Measurements from ENCODE around the gene TRMT2A. TPM values are rescaled to one million over a fixed set of nuclear protein-coding genes. Genes with fewer than 3 reads are reported as not detected.

The TRMT2A gene
- total RNA-seq, 1 donor from 2014 or later = 67.1 TPM

GRCh38 chr22:20148414-20148813 is 31.4 kb upstream of the TRMT2A start:
- DNase-seq (ENCODE audit: low spot score) = no peak

GRCh38 chr22:20147237-20147988 is 30.4 kb upstream of the TRMT2A start:
- no peak for DNase-seq (ENCODE audit: low spot score)

DNA sequence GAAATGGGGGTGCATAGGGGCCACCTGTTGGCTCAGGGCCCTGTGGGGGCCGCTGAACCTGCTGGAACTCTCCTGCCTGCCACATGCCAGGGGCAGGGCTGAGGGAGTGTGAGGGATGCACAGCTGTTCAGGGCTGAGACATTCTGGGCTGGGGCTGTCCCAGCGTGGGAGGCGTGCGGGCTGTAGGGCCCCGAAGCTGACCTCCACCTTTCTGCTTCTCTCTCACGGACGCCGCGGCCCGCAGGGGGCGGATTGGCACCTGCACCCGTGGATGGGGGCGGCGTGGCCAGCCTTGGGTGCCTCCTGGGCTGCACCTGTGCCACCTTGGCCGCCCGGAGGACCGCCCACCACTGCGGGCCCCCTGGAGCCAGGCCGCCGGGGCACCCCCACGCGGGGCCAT is 29.8 kb upstream of the TRMT2A start:
- DNase-seq (ENCODE audit: low spot score) = no peak

DNA sequence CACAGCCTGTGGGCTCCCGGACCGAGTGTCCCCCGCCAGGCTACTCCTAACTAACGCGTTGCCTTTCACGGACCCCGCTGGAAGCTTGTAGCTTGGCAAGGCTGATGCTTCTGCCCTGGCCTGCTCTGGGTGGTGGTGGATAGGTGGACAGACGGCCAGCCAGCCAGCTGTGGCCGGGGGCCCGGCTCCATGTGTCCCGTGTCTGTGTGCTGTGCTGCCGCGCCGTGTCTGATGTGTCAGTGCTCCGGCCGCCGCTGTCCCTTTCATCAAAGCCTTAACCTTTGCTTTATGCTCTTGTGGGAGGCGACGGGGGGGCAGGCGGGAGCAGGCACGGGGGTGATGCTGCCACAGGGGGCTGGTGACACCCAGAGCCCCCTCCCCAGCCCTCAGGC is 28.8 kb upstream of the TRMT2A start:
- DNase-seq (ENCODE audit: low spot score) = no peak

DNA sequence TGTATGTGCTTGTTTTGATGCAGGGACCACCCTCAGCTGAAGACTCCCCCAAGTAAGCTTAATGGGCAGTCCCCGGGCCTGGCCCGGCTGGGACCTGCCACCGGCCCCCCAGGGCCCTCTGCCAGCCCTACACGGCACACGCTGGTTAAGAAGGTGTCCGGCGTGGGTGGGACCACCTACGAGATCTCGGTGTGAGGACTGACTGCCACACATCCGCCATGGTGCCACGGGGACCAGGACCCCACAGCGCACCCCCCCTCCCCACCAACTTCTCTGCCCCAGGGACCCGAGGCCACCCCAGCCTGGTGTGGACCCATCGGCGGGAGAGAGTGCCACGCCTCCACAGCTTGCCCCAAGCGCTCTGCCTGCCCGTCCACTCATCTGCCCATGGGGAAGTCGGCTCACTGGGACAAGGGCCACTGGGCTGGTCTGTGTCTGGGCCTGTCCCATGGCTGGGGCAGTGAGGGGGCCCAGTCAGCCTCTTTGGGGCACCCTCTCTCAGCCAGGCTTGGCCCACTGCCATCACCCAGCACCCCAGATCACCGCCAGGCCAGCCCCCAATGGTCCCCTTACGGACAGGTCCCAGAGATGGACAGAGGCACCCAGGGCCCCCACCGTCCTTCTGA is 28.3 kb upstream of the TRMT2A start:
- DNase-seq (ENCODE audit: low spot score) = no peak

GRCh38 chr22:20143883-20144665 is 27.0 kb upstream of the TRMT2A start:
- no peak for DNase-seq (ENCODE audit: low spot score)

DNA sequence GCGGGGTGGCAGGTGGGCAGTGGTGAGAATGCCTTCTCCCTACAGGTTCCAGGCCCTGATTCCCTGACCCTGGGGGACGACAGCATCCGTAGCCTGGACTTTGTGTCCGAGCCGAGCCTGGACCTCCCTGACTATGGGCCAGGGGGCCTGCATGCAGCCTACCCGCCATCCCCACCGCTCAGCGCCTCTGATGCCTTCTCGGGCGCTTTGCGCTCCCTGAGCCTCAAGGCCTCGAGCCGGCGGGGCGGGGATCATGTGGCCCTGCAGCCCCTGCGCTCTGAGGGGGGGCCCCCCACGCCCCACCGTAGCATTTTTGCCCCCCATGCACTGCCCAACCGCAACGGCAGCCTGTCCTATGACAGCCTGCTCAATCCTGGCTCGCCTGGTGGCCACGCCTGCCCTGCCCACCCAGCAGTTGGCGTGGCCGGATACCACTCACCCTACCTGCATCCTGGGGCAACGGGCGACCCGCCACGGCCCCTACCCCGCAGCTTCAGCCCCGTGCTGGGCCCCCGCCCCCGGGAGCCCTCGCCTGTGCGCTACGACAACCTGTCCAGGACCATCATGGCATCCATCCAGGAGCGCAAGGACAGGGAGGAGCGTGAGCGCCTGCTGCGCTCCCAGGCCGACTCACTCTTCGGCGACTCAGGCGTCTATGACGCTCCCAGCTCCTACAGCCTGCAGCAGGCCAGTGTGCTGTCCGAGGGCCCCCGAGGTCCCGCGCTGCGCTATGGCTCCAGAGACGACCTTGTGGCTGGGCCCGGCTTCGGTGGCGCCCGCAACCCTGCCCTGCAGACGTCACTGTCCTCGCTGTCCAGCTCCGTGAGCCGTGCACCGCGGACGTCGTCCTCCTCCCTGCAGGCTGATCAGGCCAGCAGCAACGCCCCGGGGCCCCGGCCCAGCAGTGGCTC is 25.9 kb upstream of the TRMT2A start:
- DNase-seq (ENCODE audit: low spot score) = no peak

DNA sequence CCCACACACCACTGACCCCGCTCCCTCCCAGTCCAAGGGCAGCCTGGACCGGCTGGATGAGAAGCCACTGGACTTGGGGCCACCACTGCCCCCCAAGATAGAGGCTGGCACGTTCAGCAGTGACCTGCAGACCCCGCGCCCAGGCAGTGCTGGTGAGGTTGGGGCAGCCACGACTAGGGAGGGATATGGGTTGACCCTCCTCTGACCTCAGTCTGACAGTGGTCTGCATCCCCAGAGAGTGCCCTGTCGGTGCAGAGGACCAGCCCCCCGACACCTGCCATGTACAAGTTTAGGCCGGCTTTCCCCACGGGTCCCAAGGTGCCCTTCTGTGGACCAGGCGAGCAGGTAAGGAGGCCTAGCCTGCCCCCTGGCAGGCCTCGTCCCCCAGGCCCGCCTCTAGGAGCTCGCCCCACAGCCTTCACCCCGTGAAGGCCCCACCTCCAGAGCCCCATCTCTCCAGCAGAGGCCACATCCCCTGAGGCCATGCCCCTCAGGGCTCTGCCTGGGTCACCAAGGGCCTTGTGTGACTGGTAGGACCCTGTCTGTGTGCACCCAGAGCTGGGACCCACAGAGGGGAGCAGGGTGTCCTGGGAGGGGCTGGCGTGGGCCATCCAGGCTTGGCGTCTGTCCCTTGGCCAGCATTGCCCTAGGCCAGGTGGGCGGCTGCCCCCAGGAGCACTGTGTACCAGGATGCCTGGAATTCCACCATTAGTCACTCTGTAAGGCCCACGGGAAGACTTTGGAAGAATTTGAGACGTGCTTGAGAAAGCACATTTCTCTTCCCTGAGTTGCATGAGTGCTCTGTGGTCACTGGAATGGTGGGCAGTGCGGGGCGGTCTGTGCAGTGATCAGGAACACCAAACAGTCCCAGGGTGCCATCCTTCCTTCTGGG is 24.4 kb upstream of the TRMT2A start:
- DNase-seq (ENCODE audit: low spot score) = no peak

DNA sequence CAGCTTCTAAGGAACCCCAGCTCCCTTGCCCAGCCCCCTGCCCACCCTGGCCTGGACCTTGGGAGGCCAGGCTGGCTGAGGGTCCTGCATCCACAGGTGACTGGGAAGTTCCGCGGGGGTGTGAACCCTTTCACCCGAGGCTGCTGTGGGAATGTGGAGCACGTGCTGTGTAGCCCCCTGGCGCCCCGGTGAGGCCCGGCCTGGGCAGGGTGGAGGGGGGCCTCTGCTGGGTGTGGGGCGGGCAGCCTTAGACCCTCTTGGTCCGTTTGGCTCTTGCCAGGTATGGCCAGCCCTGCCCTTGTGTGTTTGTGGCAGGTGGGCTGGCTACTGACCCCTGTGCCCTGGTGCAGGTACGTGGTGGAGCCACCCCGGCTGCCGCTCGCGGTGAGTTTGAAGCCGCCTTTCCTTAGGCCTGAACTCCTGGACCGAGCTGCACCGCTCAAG is 23.5 kb upstream of the TRMT2A start:
- DNase-seq (ENCODE audit: low spot score) = no peak

DNA sequence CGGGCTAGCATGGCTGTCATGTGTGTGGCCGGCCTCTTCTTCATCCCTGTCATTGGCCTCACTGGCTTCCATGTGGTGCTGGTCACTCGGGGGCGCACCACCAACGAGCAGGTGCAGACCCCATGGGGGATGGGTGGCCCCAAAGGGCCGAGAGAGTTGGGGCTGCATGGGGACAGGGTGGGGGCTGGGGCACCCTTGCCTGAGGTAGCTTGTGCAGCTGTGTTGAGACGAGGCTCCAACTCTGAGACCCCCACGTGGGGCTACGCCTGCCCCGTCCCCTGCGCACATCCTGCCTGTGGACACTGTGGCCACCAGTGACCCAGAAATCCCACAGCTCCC is 23.1 kb upstream of the TRMT2A start:
- no peak for DNase-seq (ENCODE audit: low spot score)

DNA sequence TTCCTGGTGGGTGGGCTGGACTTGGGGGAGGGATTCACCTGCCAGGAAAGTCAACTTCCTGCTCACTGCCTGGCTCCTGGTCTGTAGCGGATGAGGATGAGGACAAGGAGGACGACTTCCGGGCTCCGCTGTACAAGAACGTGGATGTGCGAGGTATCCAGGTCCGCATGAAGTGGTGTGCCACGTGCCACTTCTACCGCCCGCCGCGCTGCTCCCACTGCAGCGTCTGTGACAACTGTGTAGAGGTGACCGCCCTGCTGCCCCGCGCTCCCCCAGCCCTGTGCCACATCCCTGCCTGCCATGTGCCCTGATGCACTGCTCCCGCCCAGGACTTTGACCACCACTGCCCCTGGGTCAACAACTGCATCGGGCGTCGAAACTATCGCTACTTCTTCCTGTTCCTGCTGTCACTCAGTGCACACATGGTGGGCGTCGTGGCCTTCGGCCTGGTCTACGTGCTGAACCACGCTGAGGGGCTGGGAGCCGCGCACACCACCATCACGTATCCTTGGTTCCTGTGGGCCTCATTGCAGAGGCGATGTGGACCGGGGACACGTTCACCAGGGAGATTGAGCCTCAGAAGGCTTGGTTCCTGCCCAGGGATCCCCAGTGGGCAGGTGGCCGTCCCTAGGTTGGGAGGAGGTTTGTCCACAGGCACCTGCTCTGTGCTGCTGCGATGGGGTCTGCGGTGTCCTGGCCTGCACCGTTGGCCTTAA is 22.5 kb upstream of the TRMT2A start:
- DNase-seq (ENCODE audit: low spot score) = no peak

DNA sequence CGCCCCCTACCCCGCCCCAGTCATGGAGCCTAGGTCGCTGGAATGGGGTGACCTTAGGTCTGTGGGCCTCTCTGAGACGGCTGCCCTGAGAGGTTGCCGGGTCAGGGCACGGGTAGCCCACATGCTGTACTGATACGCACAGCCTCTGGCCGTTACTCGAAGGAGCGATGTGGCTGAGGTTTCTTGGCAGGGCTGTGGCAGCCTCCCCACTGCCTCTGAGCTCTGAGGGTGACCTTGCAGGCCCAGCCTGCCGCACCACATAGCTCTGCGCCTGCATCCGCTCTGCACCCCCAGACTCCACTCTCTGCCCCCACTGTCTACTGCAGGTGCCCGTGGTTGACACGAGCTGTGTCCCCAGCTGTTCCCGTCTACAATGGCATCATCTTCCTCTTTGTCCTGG is 21.8 kb upstream of the TRMT2A start:
- DNase-seq (ENCODE audit: low spot score) = no peak

GRCh38 chr22:20138417-20138738 is 21.4 kb upstream of the TRMT2A start:
- DNase-seq (ENCODE audit: low spot score) = no peak

DNA sequence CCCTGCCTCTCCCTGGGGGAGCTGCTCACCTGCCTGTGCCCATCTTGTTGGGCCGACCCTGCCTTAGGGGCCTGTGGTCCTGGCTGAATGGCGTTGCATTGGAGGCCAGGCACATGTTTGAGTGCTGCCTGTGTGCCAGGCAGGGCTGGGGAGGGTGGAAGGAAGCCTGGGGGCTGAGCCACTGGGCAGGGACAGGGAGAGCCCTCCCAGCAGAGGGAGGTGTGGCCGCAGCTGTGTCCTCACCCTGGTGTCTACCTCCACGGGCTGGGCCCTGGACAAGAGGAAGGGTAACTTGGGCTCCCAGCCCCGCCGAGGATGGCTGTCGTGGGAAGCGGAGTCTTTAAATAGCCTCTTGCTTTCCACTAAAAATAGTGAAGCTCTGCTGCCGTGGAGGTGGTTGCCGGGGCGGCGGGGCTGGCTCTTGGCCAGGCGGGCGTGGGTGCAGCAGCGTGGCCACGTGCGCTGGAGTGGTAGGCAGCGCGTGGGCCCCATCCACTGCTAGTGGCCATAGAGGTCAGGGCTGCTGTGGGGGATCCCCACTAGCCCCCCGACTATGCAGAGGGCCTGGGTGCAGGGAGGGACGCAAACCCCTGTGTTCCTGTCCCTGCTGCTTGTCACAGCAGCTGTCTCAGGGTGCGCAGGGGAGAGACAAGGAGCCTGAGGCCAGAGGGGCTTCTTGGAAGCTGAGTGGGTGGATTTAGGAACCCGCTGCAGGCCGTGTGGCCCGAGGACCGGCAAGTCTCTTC is 20.8 kb upstream of the TRMT2A start:
- DNase-seq (ENCODE audit: low spot score) = no peak

- no peak for DNase-seq (ENCODE audit: low spot score)
These were observed 20.1 kb upstream of the TRMT2A start for GRCh38 chr22:20137113-20137512.

GRCh38 chr22:20136603-20136873 is 19.5 kb upstream of the TRMT2A start:
- DNase-seq (ENCODE audit: low spot score) = no peak

DNA sequence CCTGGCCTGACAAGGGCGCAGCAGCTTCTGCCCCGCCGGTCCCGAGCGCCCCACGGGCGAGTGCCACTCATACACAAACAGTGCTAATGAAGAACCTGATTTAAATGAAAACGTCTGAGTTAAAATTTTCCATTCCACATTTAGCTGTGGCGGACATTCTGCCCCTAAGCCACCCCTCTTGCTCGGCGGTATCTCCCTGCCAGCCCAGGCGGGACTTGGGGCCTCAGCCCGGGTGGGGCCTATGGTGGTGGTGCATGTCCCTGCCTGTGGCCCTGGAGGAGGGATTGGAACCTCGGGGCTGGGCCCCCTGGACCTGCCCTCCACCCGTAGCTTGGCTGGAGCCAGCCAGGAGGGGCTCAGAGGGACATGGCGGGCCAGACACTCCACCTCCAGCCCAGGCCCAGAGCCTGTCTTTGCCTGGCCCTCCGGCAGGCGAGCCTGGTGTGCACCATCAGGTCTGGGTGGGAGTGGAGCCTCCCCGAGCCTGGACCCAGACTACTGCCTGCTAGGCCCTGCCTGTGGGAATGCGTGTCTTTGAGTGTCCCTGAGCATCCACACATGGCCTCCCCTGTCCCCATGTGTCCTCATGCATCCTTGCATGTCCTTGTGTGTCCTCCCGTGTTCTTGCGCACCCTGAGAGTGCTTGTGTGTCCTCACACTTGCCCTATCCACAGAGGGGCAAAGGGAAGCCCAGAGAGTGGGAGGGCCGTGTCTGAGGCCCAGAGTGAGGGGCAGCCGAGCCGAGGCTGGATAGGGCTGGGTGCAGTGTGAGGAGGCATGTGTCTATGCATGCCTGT is 19.0 kb upstream of the TRMT2A start:
- no peak for DNase-seq (ENCODE audit: low spot score)

- no peak for DNase-seq (ENCODE audit: low spot score)
These were observed 18.2 kb upstream of the TRMT2A start for GRCh38 chr22:20135265-20135664.

DNA sequence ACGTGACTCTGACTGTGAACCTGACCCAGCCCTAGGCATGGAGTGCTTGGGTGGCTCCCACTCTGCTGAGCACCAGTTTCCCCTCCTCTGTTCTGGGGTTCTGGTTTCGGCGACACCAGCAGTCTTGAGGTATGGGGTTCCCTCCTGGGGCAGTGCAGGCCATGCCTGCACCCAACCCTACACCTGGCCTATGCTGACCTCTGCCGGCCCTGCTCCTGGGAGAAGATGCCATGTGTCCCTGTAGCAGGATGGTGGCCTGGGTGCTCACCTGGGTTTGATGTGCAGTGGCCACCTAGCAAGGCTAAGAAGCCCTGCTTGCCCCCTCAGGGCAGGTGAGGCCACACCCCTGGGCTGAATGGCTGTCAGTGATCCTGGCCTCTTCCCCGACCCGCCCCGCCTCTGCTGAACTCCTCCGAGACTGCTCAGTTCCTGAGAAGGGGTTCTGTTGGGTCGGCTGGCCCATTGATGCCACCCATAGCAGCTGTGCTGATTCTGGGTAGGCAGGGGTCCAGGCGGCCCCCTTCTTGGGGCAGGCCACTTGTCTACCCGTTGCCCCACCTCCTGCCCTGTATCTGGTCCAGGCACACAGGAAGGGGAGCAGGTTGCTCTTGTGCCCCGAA is 17.0 kb upstream of the TRMT2A start:
- no peak for DNase-seq (ENCODE audit: low spot score)
